GM10266 (cell line): Measurements from ENCODE around the gene SORCS1.

Experiments used
- DNase-seq: peaks from one replicate; pipeline ENCODE4 v3.0.0; 2012; ENCODE audit errors: extremely low spot score
- TF ChIP-seq, protein P1 (sequence below): IDR thresholded peaks from 2 replicates; pipeline ENCODE4 v1.5.1; 2012; ENCODE audit warnings: mild to moderate bottlenecking, low read depth; ENCODE audit not compliant: control insufficient read depth, insufficient read depth; ENCODE audit errors: missing control alignments

The SORCS1 gene

DNA sequence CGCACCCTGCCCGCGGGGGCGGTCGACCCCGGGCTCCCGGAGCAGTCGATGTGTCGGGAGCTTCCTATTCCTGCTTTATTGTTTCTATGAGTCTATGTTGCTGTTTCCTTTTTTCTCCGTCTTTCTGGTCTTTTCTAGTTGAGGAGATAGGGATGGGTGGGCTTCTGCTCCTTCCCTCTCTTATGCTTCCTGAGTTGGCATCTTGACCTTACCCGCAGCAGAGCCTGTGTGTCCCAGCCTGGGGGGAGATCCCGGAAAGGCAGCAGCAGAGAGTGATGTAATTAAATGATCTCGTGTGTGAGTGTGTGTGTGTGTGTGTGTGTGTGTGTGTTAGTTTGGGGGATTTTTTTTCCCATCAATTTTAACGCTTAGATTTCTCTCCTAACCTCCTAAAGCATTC is 486 bp upstream of the SORCS1 start:
- no peak for DNase-seq
- TF ChIP-seq, protein P1, sequence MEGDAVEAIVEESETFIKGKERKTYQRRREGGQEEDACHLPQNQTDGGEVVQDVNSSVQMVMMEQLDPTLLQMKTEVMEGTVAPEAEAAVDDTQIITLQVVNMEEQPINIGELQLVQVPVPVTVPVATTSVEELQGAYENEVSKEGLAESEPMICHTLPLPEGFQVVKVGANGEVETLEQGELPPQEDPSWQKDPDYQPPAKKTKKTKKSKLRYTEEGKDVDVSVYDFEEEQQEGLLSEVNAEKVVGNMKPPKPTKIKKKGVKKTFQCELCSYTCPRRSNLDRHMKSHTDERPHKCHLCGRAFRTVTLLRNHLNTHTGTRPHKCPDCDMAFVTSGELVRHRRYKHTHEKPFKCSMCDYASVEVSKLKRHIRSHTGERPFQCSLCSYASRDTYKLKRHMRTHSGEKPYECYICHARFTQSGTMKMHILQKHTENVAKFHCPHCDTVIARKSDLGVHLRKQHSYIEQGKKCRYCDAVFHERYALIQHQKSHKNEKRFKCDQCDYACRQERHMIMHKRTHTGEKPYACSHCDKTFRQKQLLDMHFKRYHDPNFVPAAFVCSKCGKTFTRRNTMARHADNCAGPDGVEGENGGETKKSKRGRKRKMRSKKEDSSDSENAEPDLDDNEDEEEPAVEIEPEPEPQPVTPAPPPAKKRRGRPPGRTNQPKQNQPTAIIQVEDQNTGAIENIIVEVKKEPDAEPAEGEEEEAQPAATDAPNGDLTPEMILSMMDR, result no peak

DNA sequence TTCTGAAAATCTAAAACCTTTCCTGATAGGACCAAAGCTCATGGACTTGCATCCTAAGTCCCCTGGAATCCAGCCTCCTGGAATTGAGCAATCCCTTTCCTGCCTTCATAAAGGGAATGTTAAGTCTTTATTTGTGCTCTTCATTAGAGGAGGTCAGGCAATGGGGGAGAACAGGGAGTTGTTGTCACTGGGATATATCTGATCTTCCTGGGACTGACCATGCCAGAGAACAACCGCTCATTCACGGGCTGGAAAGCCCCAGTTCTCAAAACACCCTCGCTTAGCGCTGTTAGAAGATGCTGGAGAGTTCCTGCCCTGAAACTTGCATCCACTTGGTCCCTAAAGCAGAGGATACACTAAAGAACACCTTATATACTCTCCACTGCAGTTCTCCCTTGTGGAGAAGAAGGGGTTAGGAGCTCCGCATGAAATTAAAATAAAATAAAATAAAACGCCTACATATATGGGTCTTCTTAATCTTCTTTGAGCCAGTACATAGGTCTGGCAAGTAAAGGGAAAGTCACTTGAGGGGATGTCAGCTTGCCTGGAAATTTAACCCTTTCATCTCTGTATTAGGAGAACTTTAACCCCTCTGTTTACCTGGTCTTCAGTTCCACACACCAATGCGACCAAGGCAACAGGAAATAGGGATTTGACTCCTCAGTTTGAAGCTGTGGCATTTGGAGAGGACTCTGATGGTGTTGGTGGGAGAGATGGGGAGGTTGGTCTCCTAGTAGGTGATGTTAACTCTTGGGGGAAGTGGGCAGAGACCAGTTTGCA is 1.2 kb downstream of the SORCS1 start:
- TF ChIP-seq, protein P1, result no peak
- peak; percentile 28 for DNase-seq

DNA sequence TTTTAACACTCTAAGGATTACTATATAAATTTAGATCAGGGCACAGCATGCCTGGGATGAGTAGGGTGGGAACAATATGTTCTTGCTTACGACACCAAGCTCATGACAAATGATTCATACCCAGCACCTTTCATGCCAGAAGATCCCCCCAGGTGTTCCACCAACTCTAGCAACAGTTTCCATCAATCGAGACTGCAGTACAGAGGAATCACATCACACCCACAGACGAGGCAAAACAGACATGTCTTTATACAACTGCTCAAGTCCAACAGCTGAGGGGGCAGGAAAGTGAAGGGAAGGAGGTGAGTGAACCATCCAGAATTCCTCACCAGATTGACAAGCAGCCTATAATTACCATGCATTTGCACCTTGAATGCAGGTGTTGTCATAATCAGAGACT is 3.6 kb downstream of the SORCS1 start:
- DNase-seq, result no peak
- TF ChIP-seq, protein P1, result no peak

DNA sequence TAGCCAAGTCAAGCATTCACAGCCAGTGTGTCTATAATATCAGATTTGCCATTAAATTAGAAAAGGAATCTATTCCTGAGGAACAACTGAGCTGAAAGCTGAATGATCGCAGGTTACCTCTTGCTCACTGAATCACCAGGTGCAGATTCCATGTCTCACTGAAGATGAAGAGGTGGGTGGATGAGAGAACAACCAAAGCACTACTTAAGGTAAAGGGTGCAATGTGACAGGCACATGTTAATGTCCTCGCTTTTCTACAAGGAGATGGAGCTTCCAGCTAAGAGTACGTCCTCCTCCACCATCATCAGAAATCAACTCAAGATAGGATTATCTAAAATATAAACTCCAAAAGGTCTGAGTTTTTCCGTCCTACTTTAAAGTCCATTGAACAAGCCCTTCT is 4.6 kb downstream of the SORCS1 start:
- no peak for DNase-seq
- TF ChIP-seq, protein P1, result no peak

DNA sequence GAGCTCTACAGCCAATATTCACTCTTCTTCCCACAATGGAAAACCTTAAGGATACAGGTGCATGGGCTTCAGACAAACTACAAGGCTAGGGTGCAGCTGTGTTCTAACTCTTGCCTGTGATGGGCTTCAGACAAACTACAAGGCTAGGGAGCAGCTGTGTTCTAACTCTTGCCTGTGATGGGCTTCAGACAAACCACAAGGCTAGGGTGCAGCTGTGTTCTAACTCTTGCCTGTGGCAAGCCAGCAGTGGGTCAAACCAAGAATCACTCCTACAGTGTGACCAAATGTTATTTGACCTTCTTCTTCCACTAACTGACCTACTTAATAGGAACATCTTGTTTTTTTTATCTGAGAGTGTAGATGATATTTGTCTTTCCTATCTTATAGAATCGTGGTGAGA is 7.4 kb downstream of the SORCS1 start:
- no peak for DNase-seq
- TF ChIP-seq, protein P1, result no peak

DNA sequence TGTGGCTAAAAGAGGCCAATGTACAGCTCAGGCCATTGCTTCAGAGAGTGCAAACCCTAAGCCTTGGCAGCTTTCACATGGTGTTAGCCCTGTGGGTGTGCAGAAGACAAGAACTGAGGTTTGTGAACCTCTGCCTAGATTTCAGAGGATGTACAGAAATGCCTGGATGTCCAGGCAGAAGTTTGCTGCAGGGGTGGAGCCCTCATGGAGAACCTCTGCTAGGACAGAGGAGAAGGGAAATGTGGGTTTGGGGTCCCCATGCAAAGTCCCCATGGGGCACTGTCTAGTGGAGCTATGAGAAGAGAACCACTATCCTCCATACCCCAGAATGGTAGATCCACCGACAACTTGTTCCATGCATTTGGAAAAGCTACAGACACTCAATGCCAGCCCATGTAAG is 12.4 kb downstream of the SORCS1 start:
- TF ChIP-seq, protein P1, result no peak
- no peak for DNase-seq

DNA sequence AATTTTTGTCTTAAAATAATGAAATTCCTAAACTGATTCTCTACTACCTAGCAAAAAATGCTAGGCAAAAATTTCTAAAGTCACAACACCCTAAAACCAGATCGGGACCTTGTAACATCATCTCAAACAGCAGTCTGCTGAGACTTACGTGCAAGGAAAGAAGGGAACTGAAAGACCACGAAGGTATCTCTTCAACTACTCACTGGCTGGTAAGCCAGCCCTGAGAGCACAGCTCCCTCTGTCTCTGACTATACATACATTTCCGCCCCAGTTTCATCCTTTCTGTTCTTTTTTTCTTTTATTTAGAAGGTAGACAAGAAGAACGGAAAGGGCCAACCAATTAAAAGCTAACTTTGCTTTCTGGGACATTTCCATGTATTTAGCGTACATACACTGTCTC is 15.6 kb downstream of the SORCS1 start:
- no peak for DNase-seq
- TF ChIP-seq, protein P1, result no peak
